Measurements from ENCODE around the gene ZP3.
"Not testable (repeated sequence)": the region's sequence is repeated elsewhere in the genome, so short reads cannot be mapped to it uniquely, and the experiment has no call there.

GRCh38 chr7:76417654-76418310 is 7.0 kb upstream of the ZP3 start:
- TF ChIP-seq SMC3 (IDR thresholded peaks at IDR 0.05; ENCODE audit: low read depth, low read length); RAD21 (IDR thresholded peaks at IDR 0.05; ENCODE audit: low read length): not testable (repeated sequence)

Measured in SK-N-SH (cell line).